ENCODE measurements around the gene ZNF549.

The ZNF549 gene

DNA sequence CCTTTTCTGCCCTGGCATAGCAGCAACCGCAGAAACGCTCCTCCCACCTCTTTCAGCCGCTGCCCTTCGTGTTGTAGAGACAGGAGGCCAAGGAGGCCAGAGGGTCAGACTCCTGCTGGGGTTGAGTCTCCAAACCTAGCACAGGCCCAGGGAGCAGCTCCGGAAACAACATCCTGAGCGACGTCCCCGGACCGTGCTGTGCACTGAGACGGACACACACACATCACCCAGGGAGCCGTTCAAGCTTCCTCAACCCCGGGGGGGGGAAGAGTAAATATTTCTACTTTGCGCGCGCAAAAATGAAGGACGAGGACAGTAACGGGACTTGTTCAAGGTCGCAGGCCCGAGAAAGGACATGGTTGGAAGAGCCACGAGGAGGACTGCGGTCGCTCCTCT, 31.9 kb downstream of the ZNF549 start:
- peak overlapping the region; percentile 93 for H3K4me3 ChIP-seq (ENCODE audit: low read length)
- TF ChIP-seq, protein P1, sequence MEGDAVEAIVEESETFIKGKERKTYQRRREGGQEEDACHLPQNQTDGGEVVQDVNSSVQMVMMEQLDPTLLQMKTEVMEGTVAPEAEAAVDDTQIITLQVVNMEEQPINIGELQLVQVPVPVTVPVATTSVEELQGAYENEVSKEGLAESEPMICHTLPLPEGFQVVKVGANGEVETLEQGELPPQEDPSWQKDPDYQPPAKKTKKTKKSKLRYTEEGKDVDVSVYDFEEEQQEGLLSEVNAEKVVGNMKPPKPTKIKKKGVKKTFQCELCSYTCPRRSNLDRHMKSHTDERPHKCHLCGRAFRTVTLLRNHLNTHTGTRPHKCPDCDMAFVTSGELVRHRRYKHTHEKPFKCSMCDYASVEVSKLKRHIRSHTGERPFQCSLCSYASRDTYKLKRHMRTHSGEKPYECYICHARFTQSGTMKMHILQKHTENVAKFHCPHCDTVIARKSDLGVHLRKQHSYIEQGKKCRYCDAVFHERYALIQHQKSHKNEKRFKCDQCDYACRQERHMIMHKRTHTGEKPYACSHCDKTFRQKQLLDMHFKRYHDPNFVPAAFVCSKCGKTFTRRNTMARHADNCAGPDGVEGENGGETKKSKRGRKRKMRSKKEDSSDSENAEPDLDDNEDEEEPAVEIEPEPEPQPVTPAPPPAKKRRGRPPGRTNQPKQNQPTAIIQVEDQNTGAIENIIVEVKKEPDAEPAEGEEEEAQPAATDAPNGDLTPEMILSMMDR (conservative IDR thresholded peaks at IDR 0.05; ENCODE audit: low read length) = no peak
- DNase-seq (ENCODE audit: low read depth) = peak; percentile 10

DNA sequence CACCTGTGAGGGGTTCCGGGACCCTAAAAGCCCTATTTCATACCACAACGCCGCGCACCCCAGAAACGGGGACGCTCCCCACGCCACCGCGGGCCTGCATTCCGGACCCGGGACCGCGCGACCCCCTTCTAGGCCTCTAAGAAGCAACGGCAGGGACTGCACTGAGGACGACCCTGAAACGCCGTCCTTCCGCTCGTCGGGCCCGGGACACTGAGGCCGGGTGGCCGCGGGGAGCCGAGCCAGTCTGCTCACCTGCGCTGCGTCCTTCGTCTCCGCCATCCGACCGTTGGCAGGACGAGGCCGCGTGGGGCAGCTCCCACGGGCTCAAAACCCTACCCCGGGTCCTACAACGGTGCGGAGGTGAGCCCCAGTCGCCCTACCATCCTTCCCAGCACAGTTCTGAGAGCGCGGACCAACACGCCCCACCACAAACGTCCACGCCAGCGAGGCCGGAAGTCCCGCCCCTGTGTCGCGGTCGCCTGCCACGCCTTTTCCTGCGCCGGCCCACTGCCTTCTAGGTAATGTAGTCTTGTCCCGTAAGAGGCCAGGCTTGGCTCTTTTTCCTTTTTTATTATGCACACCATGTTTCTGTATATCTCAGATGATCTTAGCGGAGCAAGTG, 32.4 kb downstream of the ZNF549 start, which contains the start of gene ZNF550:
ZNF550 (minus strand) TSS at position 460 of the 622 bp plus-strand sequence; CDS start at position 279, 181 bp downstream.
- peak within 1 kb of the TSS; percentile 93 for H3K4me3 ChIP-seq (ENCODE audit: low read length)
- TF ChIP-seq, protein P1 (conservative IDR thresholded peaks at IDR 0.05; ENCODE audit: low read length) = no peak
- DNase-seq (ENCODE audit: low read depth) = peak; percentile 84

DNA sequence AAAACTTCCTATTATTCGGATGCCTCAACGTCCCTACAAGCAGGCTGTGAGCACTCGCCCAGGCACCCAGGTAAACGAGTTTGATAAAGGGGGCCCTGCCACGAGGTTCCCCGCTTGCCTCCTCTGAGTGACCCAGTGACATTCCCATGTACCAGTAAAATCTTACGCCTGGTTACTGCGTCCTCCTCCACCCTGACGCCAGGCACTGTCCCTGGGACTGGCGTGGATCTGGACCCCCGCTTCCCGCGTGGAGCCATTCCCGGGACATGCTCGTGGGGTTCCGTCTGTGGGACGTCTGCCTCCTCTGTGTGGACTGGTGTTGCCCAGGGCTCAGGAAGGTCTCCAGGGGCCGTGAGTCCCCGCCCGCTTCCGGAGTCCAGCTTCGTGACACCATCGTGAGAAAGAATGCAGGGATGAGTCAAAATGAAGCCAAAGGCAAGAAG, 32.9 kb downstream of the ZNF549 start:
- DNase-seq (ENCODE audit: low read depth) = peak; percentile 78
- TF ChIP-seq, protein P1 (conservative IDR thresholded peaks at IDR 0.05; ENCODE audit: low read length) = no peak
- peak overlapping the region; percentile 93 for H3K4me3 ChIP-seq (ENCODE audit: low read length)

DNA sequence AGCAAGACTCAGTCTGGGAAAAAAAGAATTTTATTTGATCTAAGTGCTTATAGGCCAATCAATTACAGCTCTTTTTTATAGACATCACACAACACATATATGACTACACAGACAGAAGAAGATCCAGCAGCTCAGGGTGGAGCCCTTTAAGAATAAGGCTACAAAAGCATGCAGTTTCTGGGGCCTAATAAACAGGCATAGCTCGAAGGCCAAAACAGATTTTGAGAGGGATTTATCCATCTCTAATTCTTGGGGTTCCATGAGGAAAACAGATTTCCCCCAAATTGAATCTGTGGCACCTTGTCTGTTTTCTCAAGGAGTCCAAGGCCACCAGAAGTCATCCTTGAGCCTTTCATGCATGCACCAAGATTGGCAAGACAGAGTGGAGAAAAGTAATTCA, 36.4 kb downstream of the ZNF549 start:
- no peak overlapping the region for H3K4me3 ChIP-seq (ENCODE audit: low read length)
- no peak for DNase-seq (ENCODE audit: low read depth)
- TF ChIP-seq, protein P1 (conservative IDR thresholded peaks at IDR 0.05; ENCODE audit: low read length) = no peak

DNA sequence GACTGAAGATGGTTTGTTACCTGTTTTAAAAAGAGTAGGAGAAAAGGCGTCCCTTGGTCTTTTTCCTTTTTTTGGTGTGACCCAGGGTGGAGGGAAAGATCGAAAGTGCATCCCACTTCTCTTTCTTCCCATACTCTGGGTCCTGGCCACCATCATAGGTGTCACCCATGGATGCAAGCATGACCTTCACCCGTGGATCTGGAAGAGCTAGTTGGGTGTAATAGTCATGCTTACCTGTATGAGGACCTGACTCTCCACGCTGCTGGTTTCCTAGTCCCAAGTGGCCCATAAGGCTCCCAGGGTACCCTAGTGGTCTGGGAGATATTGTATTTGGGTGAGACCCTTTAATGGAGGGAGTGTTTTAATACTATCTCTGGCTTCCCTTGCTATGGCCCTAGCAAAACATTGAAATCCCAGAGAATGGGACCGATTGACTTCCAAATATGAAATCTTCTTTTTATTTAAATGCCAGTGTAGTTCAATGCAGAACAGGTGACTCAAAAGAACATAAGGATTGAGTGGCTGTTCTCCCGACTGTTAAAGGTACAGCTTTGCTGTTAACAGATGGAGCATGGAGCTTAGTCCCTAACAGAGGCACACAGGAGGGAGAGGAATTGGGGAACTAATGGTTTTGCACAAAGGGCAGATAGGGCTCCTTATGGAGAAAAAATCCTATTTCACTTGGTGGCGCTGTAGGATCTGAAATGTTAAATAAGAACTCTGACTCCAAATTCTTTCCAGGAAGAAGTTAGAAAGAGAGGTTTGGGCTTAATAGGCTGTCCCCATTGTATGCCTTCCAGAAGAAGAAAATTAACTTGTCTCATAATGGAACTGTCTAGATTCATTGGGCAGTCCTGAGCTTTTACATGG, 39.5 kb downstream of the ZNF549 start:
- peak; percentile 27 for DNase-seq (ENCODE audit: low read depth)
- TF ChIP-seq, protein P1 (conservative IDR thresholded peaks at IDR 0.05; ENCODE audit: low read length) = no peak
- no peak overlapping the region for H3K4me3 ChIP-seq (ENCODE audit: low read length)

DNA sequence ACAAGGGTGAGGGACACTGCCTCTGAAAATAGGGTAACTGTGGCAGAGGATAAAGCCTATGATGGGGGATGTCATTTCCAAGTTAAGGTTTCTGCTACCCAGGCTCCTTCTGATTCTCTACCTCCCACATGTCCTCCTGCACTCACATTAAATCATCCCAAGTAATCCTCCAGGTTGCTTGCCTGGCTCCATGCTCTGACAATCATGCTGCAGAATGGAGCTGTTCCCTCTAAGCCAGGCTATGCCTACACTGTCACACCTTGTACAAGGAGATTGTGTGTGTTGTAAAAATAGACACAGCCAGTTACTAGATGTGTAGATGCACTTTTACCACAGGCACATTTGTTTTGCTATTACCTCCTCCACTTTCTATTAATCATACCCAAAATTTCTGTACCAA, 43.6 kb downstream of the ZNF549 start:
- TF ChIP-seq, protein P1 (conservative IDR thresholded peaks at IDR 0.05; ENCODE audit: low read length) = no peak
- DNase-seq (ENCODE audit: low read depth) = no peak
- no peak overlapping the region for H3K4me3 ChIP-seq (ENCODE audit: low read length)

Data from AG10803 (cell line).